ENCODE measurements around the gene LMBR1.
"Not testable (repeated sequence)": the region's sequence is repeated elsewhere in the genome, so short reads cannot be mapped to it uniquely, and the experiment has no call there.

LMBR1 gene

DNA sequence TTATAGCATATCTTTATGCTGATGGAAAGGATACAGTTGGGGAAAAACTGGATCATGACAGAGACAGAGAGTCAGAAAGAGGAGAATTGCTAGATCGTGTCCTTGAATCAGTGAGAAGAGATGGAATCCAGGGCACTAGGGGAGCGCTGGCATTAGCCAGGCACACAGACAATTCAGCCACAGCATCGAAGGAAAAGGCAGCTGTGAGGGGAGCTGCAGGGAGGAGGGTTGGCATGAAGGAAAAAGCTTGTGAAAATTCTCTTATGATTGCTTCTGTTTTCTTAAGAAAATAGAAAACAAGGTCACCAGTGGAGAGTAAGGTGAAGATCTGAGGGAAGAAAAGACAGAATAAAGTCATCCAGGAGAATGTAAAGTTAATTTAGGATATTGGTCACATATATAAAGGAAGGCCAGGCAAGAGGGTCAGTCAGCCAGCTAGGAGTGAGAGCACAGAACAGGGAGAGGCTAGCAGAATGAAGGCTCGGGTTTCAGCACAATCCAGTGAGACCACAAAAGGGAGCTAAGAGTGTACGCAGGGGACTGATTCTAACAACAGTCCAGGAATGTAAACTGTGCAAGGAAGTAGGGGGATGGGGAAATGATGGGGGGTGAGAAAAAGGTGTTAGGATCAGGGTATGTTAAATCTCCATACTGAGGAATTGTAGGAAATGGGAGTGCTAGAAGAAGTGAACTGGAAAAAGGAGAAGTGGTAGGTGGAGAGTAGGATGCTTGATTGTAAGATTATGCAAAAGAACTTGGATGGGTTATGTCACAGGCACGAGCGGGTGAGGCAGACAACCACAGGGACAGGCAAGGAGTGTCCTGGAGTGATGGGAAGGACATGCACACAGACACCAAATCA lies 140.4 kb downstream of the LMBR1 start:
- no peak for DNase-seq

DNA sequence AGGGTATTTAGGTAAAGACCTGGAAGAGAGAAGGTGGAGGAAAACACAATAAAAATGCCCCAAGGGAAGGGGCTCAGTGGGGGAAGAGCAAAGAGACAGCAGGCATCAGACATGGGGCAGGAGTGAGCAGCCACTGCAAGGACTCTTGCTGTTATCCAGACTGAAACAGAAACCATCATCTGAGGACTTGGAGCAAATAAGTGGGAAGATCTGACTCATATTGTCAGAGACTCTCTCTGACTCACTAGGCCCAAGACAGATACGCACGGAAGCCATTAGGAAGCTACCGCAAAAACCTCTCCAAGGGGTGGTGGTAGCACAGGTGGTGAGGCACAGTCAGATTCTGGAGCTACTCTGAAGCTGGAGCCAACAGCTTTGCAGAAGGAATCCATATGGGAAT lies 141.7 kb downstream of the LMBR1 start:
- DNase-seq: no peak

DNA sequence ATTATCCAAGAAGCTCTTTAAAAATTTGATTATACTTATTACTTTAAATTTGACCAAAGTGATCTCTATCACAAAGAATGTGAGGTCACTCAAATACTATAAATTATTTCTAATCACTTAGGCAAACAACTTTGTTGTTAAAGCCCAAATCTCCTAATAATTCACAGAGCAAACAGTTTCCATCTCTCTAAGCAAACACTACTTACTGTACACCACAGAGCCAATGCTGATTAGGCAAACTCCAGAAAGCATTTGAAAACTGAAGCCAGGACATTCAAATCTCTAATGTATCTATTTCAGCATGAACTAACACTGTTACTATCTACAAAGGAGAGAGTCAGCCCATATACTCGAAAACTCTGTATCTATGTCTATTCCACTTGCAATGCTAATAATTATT lies 145.3 kb downstream of the LMBR1 start:
- no peak for DNase-seq

DNA sequence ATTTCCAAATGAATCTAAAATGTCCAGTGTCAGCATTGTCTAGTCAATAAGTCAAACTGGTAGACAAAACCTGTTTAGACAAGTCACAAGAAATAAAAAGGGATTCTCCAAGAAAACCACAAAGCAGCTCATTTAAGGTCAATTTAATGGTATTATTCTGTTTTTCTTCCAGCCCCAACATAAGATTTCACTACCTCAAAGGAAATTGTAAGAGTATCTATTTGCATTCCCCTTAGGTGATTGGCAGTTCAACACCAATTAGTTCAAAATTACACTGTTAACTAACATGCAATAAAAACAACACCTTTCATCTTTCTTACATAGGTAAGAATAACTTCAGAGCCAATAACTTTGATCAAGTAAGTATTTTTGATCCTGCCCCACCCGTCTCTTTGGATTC lies 146.1 kb downstream of the LMBR1 start:
- DNase-seq: no peak

DNA sequence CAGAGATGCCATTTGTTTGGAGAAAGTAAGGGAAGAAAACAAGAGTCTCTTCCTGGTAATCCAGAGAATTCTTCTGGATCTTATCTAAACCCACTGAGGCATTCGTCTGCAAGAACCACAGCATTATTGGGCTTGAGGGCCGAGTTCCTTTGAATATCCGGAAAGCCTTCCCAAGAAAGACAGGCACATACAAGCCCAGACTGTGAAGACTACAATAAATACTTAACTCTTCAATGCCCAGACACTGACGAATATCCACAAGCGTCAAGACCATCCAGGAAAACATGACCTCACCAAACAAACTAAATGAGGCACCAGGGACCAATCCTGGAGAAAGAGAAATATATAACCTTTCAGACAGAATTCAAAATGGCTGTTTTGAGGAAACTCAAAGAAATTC lies 153.4 kb downstream of the LMBR1 start:
- DNase-seq: no peak

DNA sequence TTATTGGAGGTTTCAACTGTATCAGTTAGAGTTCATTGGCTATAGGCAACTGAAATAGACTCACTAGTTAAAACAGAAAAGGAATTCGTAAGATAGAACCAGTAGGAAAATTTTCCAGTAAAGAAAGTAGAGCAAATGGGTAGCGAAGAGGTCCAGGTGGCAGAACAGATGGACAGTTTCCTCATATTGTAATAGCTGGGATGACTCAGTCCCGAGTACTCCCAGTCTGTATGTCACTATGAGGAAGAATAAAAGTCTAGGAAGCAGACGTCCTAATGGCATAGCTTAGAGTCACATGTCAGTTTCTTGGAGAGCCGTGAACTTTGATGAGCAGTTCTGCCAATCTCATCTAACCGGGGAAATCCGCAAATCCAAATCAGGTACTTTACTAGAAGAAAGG lies 157.1 kb downstream of the LMBR1 start:
- no peak for DNase-seq

DNA sequence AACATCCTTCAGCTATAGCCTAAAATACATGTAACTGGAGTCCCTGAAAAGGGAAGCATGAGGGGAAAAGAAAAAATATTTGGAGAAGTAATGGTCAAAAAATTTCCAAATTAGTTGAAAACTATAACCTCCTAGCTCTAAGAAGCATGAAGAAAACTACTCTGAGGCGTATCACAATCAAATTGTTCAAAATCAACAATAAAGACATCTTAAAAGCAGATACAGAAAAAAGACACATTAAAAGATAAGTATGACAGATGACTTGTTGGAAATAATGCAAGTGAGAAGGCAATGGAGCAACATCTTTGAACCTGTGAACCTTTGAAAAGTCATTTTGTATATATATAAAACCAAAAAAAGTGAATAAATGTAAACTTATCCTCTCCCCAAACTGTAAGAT lies 159.3 kb downstream of the LMBR1 start:
- no peak for DNase-seq

DNA sequence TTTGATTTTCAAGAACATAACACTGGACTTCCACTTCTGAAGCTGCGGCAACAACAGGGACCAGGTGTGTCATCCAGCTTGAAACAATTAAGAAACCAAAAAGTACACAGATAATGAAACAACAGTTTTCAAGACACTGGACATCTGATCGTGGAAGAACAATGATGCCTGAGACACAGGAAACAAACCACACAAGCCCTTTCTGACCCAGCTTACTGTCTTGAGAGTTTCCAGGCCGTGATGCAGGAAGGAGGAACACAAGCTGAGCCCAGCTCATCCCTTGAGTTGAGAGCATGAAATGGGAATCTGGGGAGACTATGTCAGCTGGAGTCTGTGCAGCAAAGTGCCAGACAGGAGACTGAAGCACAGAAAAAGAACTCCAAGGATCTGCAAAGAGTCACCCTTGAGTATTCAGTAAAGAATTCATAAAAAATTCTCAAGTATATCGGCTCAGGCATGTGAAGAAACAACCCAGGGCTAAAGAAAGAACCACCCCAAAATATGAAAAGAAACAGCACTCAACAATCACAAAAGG lies 160.8 kb downstream of the LMBR1 start:
- no peak for DNase-seq

DNA sequence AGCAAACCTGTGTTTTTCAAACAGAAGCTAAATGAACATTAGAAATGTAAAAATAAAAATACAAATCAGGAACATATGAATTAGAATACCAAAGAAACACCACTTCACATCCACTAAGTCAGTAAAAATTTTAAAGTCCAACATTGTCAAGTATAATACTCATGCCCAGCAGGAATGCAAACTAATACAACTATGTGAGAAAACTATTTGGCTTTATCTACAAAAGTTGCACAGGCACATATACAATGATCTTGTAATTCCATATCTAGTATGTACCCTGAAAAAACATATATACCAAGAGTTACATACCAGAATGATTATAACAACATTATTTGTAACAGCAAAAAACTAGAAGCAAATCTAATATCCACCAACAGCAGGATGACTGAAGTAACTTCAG lies 161.3 kb downstream of the LMBR1 start:
- no peak for DNase-seq

DNA sequence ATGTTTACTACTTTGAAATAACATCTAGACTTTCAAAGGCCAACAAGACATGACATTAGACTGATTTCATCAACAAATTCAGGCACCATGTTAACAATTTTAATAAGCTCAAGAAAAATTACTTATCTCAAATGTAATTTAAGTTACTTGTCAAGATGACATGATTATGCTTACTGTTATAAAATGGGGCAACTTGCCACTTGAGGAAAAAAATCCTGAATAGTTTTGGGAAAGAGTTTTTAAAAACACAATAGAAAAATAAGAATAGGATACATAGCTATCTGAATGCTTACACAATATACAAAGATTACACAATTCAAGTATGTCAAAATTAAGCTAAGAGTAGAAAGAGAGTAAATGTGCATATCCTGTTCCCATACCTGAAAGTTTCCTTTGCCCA lies 167.0 kb downstream of the LMBR1 start:
- no peak for DNase-seq

DNA sequence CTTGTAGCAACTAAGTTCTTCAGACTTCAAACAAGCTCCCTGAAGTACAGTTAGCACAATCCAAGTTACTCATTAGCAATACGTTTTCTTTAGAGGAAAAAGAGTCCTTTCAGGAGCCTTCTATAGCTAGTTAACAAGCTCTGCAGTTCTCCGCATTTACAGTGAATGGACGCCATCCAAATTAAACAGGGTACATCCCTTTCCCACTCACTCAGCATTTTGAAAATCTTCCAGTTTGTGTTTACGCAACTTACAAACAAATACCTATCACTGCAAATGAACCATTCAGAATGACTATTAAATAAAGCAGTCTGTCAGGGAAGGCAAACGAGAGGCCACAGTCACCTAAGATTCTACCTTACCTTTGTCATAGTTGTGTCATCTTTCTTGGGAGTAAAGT lies 167.9 kb downstream of the LMBR1 start:
- DNase-seq: no peak

DNA sequence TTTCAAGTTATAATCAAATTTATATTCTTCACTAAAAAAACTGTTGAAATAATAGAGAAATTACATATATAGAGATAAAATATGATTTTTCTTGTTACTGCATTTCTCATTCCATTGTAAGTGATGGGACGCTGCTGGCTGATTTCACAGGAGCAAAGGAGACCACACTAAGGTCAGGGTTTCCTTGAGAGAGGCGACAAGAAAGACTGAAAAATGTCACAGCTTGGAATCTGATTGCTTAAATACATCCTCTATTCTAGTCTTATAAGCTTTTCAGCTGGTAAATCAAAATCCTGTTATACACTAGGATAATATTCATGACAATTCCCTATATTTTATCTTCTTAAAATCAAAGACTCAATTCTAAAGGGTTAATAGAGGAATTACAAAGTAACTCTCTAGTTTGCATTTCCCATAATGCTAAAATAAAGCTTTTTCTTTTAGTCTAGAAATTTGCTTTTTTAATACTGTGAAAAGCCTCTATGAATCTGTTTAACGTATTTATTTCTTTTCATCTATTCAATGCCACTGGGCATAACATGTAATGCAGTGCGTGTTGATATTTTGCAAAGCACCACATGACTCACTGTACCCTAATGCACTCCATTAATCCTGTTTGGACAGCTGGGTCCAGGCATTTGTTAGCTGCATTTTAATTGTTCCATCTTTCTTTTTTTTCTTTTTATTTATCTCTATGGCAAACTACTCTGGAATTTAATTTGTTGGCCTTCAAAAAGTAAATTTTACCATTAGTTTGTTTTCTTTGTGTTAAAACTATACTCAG lies 170.7 kb downstream of the LMBR1 start:
- DNase-seq: no peak

DNA sequence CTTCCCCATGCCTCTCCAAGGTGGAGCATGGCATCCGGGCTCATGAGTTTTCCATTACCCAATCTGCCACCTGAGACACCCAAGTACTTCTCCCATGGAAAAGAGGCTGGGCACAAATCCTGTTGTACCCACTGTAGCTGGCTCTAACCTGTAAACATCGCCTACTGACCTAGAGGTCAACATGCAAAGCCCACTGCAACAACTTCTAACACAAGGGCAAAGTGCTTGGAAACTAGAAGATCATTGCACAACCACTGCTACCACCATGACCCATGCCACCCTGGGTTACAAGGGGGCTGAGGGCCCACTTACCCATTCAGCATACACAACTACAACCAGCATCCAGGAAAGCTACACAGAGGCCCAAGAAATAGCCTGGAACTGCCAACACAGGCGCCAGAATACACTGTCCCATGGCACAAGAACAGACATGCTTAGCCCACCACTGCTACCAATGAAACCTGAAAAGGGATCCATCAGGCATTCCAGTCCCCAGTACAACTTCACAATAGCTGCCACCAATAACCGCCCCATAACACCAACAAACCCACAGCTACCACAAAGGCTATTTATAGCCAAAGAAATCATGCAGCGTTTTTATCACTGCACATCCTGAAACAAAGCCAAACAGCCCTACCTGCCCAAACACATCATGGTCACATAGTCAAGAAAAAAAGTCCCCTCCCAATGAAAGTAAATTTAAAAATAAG lies 189.1 kb downstream of the LMBR1 start:
- no peak for DNase-seq

DNA sequence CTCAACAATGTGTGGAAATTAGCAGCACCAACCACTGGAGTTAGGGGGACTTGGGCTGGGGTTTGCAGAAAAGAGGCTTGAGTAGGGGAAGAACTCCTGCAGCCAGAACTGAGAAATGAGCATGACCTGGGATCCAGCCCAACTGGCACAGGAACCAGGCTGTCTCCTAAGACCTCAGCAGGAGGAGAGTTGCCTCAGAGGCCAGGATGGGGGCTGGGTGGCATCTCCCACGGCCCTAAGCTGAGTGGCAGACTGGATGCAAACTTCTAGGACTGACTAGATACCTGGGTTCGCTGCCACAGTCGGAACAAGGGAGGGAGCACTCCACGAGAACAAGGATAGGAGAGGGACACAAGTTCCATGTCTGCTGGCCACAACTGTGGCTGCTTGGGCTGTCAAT lies 189.8 kb downstream of the LMBR1 start:
- no peak for DNase-seq

DNA sequence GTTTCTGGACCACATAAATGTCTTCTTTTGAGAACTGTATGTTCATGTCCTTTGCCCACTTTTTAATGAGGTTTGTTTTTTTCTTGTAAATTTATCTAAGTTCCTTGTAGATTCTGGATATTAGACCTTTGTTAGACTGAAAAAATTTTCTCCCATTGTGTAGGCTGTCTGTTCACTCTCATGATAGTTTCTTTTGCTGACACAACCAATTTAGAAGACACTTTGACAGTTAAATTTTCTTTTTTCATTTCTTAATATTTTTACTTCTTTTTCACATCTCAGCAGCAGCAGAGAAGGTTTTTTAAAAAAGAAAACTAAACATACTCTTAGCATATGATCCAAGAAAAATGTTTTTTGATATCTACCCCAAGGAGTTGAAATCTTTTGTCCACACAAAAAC lies 190.6 kb downstream of the LMBR1 start:
- no peak for DNase-seq

DNA sequence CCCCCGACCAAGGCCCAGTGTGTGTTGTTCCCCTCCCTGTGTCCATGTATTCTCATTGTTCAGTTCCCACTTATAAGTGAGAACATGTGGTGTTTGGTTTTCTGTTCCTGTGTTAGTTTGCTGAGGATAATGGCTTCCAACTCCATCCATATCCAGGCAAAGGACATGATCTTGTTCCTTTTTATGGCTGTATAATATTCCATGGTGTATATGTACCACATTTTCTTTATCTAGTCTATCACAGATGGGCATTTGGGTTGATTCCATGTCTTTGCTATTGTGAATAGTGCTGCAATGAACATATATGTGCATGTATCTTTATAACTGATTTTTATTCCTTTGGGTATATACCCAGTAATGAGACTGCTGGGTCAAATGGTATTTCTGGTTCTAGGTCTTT lies 191.2 kb downstream of the LMBR1 start:
- not testable (repeated sequence) for DNase-seq

DNA sequence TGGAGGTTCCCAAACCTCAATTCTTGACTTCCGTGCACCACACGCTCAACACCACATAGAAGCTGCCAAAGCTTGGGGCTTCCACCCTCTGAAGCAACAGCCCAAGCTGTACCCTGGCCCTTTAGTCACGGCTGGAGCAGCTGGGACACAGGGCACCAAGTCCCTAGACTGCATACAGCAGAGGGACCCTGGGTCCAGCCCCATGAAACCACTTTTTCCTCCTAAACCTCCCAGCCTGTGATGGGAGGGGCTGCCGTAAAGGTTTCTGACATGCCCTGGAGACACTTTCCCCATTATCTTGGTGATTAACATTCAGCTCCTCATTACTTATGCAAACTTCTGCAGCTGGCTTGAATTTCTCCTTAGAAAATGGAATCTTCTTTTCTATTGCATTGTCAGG lies 194.5 kb downstream of the LMBR1 start:
- not testable (repeated sequence) for DNase-seq

DNA sequence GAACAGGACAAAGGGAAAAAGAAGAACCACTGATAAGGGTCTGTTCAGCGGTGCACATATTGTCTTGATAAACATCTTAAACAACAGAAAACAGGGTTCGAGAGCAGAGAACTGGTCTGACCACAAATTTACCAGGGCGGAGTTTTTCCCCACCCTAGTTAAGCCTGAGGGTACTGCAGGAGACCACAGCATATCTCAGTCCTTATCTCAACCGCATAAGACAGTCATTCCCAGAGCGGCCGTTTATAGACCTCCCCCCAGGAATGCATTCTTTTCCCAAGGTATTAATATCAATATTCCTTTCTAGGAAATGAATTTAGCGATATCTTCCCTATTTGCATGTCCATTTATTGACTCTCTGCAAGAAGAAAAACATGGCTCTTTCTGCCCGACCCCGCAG lies 195.7 kb downstream of the LMBR1 start:
- DNase-seq: not testable (repeated sequence)

DNA sequence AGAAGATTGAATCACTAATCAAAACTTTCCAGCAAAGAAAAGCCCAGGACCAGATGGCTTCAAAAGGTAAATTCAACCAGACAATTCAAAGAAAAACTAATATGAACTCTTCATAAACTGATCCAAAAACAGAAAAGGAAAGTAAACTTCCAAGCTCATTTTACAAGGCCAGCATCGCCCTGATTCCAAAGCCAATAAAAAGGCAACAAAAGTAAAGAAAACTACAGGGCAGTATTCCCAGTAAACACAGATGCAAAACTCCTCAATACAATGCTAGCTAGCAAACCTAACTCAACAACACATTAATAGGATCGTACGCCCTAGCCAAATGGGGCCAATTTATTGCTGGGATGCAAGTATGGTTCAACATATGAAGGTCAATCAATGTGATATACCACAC lies 199.4 kb downstream of the LMBR1 start:
- no peak for DNase-seq

DNA sequence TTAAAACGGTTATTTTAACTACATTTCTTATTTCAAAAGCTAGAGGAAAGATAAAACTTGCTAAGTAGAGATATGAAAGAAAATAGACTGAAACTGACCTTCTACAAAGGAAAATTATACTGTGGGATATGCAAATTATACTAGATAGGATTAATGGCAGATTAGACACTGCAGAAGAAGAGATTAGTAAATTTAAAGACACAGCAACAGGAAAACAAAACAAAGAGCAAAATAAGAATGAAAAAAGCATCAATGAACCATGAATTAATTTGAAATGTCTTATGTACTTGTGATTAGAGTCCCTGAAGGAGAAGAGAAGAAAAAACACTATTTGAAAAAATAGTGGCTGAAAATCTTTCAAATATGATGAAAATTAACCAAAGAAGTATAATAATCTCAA lies 200.1 kb downstream of the LMBR1 start:
- no peak for DNase-seq

DNA sequence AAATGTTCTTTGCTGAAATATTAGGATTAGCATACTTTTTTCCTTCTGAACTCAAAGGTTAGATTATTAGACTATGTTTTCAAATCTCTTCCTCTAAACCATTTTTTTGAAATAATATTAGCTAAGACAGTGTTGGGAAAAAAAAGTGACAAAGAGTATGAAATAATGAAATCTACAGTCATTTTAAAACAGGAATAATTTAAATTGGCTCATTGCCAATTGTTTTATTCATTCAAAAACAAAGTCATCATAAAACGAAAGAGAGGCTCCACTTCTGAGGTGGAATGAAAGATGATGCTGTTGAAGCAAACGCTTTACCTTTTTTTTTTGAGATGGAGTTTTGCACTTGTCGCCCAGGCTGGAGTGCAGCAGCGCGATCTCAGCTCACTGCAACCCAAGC lies 201.2 kb downstream of the LMBR1 start:
- DNase-seq: no peak

DNA sequence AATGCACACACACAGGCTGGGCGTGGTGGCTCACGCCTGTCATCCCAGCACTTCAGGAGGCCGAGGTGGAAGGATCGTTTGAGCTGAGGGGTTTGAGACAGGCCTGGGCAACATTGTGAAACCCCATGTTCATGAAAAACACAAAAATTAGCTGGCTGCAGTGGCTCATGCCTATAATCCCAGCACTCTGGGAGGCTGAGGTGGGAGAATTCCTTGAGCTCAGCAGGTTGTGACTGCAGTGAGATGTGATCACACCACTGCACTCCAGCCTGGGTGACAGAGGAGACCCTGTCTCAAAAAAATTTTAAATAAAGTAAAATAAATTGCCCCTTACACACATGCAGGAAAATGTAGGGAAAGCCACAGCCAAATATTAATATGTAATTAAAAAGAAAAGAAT lies 208.3 kb downstream of the LMBR1 start:
- no peak for DNase-seq

DNA sequence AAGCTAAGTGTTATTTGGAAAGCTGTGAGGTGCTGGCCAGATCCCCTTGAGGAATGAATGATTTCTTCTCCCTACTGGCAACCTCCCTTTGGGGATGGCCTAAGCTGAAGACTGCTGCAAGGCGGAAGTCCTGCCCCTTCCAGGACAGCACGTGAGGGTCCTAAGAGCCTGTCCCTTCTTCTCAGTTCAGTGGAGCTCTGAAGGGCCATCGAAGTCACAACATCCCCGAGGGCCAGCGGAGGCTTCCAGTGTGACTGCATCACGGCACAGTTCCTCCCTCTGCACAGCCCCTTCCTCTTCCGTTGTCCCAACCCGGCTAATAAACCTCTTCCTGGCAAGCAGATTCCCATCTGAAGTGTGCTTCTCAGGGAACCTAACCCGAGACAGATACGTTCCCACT lies 208.7 kb downstream of the LMBR1 start:
- DNase-seq: no peak

DNA sequence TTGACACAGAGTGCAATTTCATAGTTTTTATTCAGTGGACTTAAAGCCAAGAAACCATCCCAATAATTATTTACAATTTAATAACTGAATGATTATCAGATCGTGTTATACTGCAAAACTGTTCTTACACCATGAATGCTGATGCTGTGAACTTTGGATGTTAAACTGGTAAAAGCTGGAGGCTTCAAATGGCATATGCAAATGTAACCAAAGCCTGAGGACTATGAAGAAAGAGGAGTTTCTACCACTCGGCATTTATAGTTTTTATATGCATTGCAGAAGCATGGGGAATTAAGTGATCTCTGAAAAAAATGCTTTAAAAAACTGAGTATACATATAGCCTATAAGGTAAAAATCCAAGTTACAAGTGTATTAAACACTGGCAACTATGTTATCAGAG lies 210.1 kb downstream of the LMBR1 start:
- DNase-seq: no peak

Data from NCI-H510A treated with DMSO at 0.1 percent for 48 hours (cell line).